Inflammatory macrophage treated with lipopolysaccharide for 4 hours (primary cell): ENCODE results near the gene MUS81.

Experiments
- DNase-seq: peaks from one replicate; pipeline ENCODE4 v3.0.0-alpha.2; 2020

The MUS81 gene

DNA sequence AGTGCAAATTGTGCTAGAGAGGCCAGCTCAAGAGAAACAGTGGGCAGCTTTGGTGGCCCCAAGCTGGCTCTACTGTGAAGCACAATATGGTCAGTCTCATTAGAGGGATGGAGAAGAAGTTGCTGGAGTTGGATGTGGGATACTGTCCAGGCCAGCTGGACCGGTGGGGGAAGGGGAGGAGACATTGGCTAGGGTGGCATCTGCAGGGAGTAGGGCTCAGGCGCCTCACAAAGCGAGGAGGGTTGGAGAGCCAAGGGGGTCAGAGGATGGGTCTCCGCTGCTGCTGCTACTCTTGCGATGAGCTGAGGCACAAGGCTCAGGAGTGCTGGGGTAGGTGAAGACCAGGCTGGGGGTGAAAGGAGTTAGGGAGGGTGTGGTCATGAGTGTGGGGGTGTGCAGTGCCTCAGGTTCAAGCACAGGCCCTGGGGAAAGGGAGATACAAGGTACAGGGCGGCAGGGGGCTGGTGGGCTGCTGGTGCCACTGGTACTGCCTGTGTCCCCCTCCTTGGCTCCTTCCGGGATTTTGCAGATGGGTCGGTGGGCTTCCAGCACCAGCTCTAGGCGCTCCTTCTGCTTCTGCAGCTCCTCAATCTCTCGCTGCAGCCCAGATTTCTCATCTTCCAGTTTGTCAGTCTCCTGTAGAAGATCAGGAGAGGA, 32.6 kb downstream of the MUS81 start:
- DNase-seq, result no peak

DNA sequence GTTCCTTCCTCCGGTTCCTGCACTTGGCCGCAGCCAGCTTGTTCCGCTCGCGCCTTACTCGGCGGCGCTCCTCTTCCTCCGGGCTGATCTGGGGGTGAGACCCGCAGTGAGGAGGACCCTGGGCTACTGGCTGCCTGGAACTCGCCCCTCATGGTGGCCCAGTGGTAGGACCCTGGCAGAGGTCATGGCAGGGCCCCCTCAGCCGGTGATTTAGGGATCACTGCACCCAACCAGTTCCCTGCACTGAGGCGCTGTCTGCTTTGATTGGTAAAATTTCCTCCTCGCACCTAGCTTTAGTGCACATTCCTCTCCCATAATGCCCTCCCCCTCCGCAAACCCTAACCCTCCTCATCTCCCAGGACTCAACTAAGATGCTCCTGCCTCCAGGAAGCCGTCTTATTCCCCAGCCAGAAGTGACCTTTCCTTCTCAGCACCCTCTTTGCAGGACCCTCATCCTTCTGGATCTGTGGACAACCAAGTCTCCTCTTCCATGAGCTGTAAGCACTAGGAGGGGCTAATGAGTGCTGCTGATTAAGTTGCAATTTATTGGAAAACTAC, 33.9 kb downstream of the MUS81 start:
- DNase-seq, result peak; percentile 46

DNA sequence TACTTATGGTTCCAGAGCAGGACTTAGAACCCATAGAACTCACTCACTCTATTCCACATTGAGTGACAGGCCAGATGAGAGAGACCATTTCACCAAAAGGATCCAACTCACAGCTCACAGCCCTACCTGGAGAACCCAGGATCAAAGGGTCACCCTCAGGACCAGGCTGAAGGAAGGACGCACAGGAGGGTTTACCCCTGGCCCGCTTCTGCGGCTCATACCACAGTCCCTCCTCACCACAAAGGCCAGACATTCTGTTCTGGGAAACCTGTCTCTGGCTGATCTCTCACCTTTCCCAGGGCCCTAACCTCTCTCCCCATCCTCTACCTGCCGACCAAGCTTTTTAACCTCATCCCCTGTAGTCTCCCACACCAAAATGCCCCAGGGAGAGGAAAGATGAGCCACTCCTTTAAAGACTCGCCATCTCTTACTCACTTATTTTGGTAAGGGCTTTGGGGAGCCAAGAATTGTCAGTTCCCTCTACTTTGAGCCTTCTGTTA, 35.3 kb downstream of the MUS81 start:
- DNase-seq, result no peak

DNA sequence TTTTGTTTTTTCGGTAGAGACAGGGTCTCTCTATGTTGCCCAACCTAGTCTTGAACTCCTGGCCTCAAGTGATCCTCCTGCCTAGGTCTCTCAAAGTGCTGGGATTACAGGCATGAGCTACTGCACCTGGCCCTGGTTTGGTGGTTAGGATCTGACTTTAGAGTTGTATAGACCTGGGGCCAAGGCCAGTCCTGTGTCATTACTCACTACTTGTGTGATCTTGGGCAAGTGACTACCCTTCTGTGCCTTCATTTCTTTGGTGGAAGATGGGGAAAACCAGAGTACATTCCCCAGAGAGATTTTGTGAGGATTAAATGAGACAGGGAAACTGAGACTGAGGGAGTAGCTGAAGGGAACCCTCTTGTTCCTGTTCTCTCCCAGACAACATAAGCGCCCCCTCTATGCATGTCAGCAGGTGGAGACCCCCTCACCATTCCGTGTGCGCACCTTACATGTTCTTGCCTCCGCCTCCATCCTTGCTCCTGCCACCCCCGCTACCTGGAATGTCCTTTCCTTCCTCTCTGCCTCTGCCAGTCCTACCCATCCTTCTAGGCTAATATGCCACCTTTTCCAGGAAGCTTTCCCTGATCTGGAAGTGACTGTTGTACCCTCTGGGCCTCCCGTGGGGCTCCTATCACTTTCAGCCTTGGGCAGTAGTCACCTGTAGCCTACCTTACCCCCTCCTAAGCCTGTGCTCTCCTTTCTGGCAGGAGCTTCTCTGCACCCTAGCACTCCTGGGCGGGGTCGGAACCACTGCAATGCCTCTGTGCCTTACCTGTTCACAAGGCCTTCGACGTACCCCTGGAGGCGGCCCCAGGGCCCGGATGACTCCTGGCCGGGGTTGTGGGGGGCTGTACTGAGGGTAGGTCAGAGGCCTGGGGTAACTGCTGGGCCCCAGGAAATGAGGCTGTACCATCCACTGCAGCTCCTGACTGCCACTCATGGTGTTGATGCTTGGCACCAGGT, 36.1 kb downstream of the MUS81 start:
- no peak for DNase-seq

DNA sequence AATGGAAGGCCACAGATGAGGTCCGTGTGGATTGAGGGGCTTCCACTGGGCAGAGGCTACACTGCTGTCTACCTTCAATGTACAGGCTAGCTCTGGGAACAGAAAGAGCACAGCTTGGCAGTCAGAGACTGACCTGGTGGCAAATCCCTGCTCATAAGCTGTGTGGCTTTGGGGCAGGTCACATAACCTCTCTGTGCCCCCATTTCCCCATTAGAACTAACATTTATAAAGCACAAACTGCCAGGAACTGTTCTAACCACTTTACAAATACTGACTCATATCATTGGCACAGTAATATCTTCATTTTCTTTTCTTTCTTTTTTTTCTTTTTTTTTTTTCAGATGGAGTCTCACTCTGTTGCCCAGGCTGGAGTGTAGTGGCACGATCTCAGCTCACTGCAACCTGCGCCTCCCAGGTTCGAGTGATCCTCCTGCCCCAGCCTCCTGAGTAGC, 36.8 kb downstream of the MUS81 start:
- DNase-seq, result no peak

DNA sequence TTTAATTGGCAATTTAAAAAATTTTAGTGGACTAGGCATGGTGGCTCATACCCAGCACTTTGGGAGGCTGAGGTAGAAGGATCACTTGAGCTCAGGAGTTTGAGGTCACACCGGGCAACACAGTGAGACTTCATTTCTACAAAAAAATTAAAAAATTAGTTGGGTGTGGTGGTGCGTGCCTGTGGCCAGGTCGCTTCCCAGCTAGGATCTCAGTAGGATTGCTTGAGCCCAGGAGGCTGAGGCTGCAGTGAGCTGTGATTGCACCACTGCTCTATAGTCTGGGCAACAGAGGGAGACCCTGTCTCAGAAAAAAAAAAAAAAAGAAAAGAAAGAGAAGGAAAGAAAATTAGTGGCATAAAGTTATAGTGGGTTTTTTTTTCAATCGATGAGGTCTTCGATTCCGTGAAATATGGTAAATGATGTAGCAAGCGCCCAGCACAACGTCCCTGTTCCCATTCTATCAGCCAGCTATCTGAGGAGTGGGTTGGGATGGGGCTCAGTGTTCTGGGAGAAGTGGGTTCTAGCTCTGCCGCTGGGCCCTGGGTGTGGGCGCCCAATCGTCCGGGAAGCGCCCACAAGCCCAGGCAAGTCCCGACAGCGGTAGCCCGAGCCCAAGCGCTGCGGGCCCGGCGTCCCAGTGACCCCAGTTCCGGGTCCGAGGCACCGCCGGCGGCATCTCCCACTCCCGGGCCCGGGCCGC, 38.6 kb downstream of the MUS81 start:
- DNase-seq, result no peak

DNA sequence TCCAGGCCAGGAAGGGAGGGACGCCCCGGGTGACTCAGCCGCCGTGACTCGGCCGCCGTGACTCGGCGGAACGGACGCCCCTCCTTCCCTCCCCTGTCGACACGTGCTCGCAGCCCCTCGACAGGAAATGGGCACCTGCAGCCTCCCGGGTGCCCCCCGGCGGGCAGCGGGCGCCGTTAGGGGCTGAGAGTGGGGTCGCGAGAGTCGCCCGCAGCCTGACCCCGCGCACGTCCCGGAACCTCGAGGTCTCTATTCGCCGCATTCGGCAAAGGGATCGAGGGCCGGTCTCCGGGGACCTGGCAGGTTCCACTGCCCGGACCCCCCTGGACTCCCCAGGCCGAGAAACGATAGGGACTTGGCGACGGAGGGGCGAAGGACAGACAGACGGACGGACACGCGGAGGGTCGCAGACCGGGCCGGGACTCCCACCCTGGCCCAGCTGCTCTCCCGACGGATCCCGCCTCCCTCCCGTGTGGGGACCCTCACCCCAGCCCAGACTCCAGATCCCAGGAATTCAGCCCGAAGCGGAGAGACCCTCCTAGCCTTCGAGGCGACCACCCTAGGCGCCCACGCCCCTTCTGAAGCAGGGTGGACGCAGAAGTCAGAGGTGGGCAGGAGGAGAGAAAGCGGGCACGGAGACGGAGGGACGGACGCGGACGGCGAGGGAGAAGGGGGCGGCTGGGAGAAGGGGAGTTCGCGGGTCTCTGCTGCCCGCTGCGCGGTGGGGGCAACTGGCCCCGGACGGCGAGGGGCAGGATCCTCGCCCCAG, 39.3 kb downstream of the MUS81 start:
- DNase-seq, result peak; percentile 80

DNA sequence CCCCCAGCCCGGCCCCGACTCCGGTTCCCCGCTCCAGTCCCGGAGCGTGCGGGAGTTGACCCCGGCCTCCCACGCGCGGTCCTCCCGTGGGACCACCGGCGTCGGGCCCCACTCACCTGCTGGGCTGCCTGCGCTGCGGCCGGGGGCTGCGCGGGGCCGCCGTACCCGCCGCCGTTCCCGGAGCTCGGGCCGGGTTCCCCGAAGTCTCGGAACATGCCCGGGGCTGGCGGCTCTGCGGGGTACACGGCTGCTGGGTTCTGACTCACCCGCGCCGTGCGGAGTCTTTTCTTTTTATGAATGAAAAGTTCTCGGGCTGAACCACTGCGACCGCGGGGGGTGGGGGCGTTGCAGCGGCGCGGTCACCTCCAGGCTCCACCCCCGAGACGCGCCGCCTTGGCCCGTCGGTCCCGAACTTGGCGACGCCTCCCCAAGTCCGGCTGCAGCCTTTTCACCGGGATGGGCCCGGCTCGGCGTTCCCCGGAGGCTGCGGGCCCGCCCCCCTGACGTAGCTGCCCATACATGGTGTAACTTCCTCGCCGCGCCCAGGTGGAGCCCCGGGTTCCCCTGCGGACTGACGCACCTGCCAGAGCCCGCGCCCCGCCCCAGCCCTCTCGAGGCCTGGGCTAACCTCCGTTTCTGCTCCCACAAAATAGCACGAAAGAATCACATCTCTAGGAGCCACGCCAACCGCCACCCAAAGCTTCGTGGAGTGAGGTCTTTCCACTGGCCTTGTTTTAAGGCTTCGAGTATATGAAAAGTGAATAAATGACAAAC, 40.1 kb downstream of the MUS81 start, which contains the start of gene FOSL1:
Gene FOSL1, minus strand, starts transcription at position 264 of the 774 bp plus-strand sequence. Its CDS starts 49 bp downstream, at position 215.
- peak; percentile 93 for DNase-seq

DNA sequence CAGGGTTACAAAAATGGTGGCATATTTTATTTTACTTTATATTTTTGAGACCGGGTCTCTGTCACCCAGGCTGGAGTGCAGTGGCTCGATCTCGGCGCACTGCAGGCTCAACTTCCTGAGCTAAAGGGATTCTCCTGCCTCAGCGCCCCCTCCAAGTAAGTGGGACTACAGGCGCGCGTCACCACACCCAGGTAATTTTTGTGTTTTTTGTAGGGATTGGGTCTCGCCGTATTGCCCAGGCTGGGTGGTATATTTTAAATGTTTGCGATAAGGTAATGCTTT, 40.6 kb downstream of the MUS81 start:
- no peak for DNase-seq

DNA sequence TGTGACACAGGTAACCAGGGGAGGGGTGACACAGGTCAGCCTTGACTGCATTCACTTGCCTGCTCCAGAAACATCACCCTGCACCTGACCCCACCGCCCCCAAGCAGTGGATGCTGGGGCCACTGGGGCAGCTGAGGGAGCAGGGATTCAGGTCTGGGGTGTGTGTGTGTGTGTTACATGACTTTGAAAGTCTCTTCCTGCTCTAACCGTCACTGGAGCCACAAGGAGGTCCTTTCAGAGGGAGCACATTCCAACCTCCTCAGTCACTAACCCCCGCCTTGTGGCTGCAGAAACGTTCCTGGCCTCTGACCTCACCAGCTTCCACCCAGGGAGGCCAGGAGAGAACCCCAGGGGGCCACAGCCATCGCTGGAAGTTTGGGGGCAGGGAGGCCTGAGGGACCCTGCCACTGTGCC, 42.8 kb downstream of the MUS81 start:
- no peak for DNase-seq

DNA sequence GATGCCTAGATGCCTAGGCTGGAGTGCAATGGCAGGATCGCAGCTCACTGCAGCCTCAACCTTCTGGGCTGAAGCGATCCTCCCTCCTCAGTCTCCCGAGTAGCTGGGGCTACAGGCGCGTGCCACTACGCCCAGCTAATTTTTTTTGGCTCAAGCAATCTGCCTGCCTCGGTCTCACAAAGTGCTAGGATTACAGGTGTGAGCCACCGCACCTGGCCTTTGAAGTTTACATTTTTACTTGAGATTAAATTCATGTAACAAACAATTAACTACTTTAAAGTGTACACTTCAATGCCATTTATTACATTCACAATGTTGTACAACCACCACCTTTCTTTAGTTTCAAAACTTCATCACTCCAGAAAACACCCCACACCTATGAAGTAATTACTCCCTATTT, 43.5 kb downstream of the MUS81 start:
- DNase-seq, result no peak

DNA sequence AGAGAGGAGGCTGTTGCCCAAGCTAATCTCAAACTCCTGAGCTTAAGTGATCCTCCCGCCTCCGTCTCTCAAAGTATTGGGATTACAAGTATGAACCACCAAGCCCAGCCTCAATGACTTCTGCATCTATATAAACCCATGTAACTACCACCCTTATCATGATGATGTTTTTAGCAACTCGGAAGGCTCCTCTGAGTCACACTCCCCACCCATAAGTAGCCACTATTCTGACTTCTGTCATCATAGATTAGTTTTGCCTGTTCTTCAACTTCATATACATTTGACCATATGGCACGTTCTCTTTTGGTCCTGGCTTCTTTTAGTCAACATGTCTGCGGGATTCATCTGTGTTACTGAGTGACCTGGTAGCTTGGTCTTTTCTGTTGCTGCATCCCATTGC, 46.4 kb downstream of the MUS81 start:
- no peak for DNase-seq

DNA sequence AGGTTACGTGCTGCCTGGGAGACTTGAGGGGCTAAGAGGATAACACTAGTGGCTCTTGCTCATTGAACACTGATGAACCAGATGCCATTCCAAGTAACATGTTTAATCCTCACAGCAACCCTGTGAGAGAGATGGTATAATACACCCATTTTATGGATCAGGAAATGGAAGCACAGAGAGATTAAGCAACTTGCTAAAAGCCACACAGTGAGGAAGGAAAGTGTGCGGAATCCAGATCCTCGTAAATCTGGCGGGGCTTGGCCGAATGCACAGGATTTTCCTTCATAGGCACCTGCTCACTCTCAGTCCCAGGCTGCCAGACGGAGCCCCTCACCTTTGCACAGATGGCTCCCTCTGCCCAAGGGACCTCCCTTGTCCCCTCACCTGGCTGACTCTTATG, 47.6 kb downstream of the MUS81 start:
- DNase-seq, result no peak

DNA sequence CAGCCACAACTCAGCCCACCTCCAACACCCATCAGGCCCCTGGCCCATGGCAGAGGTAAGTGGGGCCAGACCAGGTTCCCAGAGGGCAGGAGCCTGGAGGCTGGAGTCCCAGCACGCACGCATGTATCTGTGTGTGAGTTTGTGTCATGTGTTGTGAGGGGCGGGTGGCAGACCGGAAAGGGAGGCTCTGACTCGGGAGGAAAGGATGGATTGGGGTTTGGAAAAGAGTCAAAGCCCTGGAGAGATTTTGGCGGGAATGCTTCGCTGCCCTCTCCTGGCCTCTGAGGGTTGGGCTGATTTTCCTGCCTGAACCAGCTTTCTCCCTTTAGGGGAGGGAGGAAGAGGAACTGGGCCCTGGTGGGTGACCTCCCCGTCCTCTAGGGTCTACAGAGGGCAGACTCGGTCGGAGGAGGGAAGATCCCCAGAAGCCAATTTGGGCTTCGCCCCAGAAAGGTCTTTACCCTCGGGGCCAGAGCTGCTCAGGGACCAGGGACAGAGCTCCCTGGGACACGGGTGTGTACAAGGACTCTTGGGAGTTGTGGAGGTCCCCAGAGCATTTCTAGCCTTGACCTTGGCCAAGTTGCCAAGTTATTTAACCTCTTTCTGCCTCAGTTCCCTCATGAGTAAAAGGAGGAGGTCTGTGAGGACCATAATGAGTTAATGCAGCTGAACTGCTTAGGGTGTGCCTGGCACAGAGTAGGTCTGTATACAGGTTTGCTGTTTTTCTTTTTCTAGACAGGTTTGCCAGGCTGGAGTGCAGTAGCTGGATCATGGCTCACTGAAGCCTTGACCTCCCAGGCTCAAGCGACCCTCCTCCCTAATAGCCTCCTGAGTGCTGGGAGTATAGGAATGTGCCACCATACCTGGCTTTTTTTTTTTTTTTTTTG, 51.7 kb downstream of the MUS81 start:
- DNase-seq, result peak; percentile 37

DNA sequence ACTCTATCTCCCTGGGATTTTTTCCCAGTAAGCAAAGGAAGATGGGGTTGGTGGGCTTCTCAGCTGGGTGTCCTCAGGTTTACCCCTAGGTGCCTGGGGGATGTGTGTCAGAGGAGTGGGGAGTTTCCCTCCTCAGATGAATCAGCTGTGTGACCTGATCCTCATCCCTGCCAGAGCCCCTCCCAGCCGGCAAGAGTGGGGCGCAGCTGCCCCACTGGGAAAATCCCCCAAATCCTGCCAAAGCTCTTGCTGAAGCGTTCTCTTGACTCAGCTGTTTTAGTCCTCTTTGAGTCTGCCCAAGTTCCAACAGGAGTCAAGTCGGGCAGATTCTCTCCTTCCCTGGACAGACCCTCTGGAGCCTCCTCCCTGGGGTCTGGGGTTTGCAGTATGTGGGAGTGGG, 52.6 kb downstream of the MUS81 start:
- DNase-seq, result no peak

DNA sequence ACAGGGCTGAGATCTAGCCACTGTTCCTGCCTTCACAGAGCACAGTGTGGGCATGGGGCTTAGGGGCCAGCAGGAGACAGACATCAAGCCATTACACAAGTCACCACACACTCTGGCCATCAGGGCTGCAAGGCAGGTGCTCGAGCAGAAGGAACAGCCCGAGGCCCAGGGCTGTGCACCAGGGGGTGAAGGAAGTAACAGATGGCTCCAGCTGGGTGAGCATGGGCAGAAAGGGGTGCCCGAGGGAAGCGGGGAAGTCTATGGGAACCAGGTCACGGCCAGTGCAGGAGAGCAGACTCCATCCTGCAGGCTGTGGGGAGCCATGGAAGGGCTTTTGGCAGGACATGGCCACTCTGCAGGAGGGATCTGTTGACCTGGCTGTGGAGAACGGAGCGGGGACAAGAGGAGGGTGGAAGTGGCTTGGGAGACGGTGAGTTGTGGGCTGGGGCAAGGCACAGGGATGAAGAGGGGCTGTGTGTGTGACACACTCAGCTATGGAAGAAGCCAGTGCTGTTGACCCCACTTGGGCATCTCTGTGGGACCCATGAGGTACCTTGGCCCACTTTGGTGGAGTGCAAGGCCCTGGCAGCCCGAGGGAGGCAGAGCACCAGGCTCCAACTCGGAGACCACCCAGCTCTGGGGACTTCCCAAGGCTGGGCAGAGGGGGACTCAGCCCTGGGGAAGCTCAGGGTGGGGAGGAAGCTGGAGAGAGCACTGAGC, 55.0 kb downstream of the MUS81 start:
- no peak for DNase-seq

DNA sequence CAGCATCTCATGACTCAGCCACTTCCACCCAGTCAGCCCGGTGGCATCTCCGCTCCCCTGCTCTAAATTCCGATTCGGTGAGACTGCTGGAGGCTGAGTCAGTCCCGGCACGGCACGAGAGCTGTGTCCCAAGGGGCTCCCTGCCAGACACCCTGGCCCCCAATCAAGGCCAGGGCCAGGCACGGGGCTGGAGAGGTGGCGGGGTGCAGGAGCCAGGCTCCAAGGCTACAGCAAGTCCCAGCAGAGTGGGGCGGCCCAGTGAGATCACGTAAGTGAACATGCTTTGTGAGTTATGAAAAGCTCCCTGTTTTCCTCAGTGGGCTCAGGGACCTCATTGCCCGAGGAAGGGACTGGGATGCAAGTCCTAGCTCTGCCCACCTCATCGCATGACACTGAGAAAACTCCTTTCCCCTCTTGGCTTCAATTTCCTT, 55.6 kb downstream of the MUS81 start:
- peak; percentile 58 for DNase-seq
